Activated CD4-positive, CD25-positive, alpha-beta regulatory T cell treated with anti-CD3 and anti-CD28 coated beads, Interleukin-2, amount 50 U/mL, for 72 hours (primary cell): ENCODE measurements around the gene CDHR4.
"Not testable (repeated sequence)": the region's sequence is repeated elsewhere in the genome, so short reads cannot be mapped to it uniquely, and the experiment has no call there.

Experiments
- DNase-seq: peaks from one replicate; pipeline ENCODE4 v3.0.0; 2021

Gene CDHR4

GRCh38 chr3:49780080-49780974 lies 19.3 kb downstream of the CDHR4 start:
- no peak for DNase-seq

DNA sequence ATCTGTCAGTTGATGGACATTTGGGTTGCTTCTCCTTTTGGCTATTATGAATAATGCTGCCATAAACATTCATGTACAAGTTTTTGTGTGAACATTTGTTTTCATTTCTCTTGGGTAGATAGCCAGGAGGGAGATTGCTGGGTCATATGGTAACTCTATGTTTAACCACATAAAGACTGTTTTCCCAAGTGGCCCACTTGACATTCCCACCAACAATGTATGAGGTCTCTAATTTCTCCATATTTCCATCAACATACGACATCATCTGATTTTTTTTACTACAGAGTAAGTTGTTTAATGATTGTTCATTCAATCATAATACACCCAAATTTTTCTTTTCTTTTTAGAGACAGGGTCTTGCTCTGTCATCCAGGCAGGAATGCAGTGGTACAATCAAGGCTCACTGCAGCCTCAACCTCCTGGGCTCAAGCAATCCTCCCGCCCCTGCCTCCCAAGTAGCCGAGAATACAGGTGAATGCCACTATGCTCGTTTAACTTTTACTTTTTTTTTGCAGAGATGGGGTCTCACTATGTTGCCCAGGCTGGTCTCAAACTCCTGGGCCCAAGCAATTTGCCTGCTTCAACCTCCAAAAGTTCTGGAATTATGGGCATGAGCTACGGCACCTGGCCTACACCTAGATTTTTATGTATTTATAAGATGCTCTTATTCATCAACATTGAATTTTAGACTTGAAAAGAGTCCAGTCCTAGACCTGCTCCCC lies 20.2 kb downstream of the CDHR4 start:
- DNase-seq: no peak

DNA sequence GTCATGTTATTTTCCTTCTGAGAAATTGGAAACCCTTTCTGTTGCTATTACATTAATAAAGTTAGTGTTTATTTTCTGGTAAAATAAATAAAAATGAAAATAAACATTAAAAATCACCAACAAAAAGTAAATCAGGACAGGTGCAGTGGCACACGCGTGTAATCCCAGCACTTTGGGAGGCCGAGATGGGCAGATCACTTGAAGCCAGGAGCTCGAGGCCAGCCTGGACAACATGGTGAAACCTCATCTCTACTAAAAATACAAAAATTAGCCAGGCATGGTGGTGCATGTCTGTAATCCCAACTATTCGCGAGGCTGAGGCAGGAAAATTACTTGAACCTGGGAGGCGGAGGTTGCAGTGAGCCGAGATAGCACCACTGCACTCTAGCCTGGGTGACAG lies 23.6 kb downstream of the CDHR4 start:
- DNase-seq: not testable (repeated sequence)

- DNase-seq: no peak
Observed at GRCh38 chr3:49775538-49775937, 24.1 kb downstream of the CDHR4 start.

DNA sequence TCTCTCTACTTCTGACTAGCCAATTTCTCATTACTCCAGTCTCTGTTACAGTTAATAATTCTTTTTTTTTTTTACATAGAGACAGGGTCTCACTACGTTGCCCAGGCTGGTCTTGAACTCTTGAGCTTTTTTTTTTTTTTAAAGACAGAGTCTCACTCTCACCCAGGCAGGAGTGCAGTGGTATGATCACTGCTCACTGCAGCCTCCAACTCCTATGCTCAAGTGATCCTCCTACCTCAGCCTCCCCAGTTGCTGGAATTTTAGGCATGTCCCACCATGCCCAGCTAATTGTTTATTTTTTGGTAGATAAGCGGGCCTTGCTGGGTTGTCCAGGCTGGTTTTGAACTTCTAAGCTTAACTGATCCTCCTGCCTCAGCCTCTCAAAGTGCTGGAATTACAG lies 27.0 kb downstream of the CDHR4 start:
- no peak for DNase-seq

GRCh38 chr3:49771340-49771938 lies 28.2 kb downstream of the CDHR4 start:
- no peak for DNase-seq

- no peak for DNase-seq
Observed at GRCh38 chr3:49769926-49770325, 29.7 kb downstream of the CDHR4 start.

- DNase-seq: no peak
Observed at GRCh38 chr3:49769286-49769915, 30.3 kb downstream of the CDHR4 start.

- no peak for DNase-seq
Observed at GRCh38 chr3:49763981-49764380, 35.7 kb downstream of the CDHR4 start.

DNA sequence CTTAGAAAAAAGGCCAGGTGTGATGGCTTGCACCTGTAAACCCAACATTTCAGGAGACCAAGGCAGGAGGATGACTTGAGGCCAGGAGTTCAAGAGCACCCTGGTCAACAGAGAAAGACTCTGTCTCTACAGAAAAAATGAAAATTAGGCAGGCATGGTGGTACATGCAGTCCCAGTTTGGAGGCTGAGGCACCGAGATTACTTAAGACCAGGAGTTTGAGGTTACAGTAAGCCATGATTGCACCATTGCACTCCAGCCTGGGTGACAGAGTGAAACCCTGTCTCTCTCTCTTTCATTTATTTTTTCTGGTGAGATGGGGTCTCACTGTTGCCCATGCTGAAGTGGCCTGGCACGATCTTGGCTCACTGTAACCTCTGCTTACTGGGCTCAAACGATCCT lies 38.0 kb downstream of the CDHR4 start:
- no peak for DNase-seq

DNA sequence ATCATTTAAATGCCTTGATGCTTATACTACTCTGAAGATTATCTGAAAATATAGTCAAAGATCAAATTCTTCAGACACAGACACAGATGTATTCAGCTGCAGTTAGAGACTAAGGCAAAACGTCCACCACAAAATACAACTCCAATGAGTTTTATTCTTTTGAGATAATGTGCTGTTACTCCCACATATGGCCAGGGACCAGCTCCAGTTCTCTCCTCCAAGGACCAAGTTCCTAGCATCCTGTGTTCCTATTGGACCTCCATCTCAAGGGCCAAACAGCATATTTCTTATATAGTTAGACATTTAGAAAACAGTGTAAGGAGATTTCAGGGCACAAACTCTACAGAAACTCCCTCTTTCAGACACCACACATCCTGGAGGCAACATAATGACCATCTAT lies 40.4 kb downstream of the CDHR4 start:
- no peak for DNase-seq

GRCh38 chr3:49757197-49757596 lies 42.5 kb downstream of the CDHR4 start:
- no peak for DNase-seq

DNA sequence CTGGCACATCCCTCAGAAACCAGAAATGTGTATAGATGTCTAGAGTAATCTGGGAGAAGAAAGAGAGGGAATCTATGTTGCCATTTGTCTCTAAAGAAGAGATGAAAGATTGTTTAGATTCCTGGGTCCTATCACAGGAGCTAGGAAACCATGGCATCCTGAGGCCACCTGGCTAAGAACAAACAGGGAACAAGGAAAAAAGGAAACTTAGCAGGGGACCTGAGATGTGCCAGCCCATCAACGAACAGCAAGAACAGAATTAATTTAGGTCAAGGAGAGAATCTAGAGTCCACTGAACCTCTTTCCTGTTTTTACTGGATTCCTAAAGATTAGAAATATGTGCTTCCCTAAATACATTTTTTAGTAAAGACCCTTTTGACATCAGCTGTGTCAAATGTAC lies 43.6 kb downstream of the CDHR4 start:
- no peak for DNase-seq

DNA sequence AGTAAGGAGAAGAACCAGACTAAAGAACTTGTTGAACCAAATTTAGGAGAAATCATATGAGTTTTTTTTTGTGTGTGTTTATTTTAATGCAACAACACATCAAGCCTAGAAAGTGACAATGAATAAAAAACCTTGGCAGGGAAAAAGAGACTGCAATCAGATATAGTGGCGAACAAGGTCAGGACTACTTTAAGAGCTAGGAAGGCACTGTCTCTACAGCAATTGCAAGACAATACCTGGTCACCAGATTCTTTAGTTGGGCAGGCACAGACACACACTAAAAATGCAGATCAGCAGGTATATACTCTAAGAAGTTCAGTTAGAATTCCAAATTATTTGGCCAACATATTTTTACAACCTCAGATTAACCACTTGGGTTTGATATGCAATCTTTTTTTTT lies 45.1 kb downstream of the CDHR4 start:
- no peak for DNase-seq

DNA sequence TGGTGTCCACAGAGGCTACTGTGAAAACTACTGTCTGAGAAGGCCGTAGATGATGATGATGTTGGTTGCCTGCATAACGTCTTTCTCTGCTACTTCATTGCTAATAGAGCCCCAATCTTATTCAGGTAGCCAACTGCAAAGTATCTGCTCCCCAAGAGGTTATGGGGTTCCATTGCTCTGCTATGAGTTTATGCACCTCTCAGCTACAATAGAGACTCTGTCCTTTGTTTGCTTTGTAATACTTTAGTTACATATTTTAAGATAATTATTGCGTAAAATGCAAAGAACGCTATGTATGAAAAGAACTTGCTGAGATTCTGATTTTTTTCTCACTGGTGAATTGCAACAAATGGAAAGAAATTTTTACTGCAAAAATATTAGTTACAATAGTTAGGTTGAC lies 48.2 kb downstream of the CDHR4 start:
- DNase-seq: no peak

GRCh38 chr3:49750056-49750455 lies 49.6 kb downstream of the CDHR4 start:
- no peak for DNase-seq

GRCh38 chr3:49748874-49749273 lies 50.8 kb downstream of the CDHR4 start:
- not testable (repeated sequence) for DNase-seq

DNA sequence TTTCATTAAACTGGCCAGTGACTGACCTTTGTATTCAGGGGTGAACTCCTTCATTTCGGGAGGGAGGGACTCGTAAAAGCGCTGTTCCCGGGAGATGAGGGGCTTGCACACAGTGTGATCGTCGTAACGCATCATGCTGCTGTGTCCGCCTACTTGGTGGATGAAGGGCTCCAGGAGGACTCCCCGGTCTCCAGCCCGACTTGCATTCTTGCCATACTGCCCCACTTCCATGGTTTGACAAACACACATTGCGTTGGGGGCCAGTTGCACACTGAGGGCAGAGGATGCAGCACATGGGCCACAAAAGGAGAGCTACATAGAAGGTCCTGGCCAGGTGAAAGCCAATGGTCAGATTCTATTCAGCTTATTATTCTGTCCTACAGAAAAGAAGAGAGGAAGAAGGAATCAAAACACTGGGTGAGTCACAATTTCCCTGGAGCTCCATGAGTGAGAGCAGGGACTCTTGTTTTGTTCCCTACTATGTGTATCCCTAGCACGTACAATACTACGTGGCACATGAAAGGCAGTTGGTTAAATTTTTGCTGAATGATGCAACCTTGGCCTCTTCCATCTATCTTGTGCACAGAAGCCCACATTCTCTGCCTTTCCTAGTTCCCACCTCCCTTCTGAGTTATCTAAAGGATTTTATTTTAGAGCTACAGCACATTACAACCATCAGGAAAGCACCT lies 51.7 kb downstream of the CDHR4 start:
- no peak for DNase-seq

DNA sequence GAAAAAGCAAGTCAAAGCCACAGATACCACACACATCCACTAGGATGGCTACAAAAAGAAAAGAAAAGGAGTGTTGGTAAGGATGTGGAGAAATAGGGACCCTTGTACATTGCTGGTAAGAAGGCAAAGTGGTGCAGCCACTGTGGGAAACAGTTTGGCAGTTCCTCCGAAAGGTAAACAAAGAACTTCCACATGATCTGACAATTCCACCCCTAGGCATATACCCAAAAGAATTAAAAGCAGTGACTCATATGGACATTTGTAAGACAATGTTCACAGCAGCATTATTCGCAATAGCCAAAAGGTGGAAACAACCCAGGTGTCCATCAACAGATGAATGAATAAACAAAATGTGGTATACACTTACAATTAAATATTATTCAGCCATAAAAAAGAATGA lies 53.7 kb downstream of the CDHR4 start:
- DNase-seq: no peak
